GM18507 (cell line): Measurements from ENCODE around the gene ECHDC3.

Experiments
- DNase-seq: peaks from one replicate; pipeline ENCODE4 v3.0.0; 2011; ENCODE audit warnings: low read depth; ENCODE audit not compliant: insufficient read length; ENCODE audit errors: extremely low spot score
- FAIRE-seq: peaks from 2 replicates; lab custom pipeline; 2011; peaks lifted over from hg19 to GRCh38; lab: Jason Lieb, UNC

Gene ECHDC3

GRCh38 chr10:11743461-11744338, 1.5 kb downstream of the ECHDC3 start:
- FAIRE-seq (no peak), DNase-seq (no peak)

GRCh38 chr10:11745045-11745444, 2.9 kb downstream of the ECHDC3 start:
- FAIRE-seq, result no peak

DNA sequence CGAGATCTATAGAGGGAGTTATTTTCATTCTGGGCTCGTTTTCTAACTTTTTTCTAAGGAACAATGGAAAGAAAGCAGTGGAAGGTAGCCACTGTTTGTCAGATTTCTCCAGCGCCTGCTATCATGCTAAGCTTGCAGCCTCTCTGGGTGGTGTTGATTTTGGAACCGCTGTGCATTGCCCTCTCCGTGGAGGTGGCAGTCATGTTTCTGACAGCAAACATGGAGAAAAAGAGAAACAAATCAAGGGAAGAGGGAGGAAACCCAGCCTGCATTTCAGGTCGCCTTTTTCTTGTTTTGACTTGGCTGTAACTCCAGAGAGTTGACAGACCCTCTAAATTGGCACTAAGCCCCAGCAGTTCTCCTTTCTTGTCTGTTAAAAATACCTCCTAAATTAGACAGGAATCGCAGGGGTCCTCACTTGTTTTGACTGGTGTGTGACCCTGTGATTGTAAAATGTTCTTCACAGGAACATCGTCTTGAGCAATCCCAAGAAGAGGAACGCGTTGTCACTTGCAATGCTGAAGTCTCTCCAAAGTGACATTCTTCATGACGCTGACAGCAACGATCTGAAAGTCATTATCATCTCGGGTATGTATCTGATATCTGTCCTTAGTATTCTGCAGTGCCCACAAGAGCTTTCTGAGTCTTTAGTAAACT, 4.8 kb downstream of the ECHDC3 start:
- DNase-seq, result no peak
- no peak for FAIRE-seq

More at GRCh38 chr10:11745045-11745444, 2.9 kb downstream of the ECHDC3 start:
- no peak for DNase-seq

DNA sequence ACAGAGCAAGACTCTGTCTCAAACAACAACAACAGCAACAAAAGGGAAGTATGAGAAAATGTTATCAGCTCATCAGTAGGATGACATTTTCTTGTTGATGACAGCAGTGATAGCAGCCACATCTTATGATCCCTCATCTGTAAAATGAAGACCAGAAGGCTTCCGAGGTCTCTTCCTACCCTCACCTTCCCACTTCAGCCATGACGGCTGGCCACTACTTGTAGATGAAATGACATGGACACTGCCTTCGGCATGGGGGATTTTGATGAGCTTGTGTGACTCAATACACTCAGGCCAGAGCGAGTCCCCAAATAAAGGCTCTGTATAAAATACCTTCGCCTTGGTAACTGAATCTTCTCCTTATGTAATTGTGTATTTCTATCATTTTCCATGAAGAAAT, 6.7 kb downstream of the ECHDC3 start:
- DNase-seq, result no peak
- no peak for FAIRE-seq

GRCh38 chr10:11750420-11750819, 8.2 kb downstream of the ECHDC3 start:
- FAIRE-seq (no peak), DNase-seq (no peak)

DNA sequence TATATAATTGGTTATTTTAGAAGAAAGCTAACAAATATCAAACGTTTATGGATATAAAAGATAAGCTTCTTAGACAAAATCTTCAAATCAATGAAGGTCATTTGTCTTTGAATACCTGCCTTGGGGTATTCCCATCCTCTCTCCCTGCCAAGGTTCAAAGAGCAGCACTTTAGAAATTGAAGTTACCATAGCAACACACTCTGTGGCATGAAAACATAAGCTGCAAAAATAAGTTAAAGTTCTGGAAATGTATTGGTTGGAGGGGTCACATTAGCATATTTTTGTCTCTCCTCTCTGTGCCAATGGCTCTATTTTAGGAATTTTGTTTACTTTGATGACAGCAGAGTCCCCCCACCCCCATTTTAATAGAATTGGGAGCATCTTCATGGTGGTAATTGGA, 12.0 kb downstream of the ECHDC3 start:
- FAIRE-seq (no peak), DNase-seq (no peak)

DNA sequence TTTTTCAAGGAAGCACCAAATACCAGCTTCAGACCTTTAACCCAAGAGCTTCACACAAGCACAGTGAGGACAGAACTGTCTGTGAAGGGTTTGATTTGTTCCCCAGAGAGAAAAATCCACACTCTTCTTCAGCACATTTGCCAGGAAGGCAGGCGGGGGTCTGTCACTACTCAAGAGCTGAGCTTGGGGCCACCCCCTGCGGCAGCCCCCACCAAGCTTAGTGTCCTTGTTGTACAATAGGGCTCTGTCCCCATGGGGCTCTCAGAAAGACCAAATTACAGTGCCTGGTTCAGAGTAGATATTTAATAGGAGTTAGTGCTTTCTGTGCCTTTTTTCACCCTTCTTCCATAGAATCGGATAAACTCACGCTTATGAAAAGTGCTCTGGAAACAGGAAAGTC, 12.4 kb downstream of the ECHDC3 start:
- no peak for DNase-seq
- no peak for FAIRE-seq

DNA sequence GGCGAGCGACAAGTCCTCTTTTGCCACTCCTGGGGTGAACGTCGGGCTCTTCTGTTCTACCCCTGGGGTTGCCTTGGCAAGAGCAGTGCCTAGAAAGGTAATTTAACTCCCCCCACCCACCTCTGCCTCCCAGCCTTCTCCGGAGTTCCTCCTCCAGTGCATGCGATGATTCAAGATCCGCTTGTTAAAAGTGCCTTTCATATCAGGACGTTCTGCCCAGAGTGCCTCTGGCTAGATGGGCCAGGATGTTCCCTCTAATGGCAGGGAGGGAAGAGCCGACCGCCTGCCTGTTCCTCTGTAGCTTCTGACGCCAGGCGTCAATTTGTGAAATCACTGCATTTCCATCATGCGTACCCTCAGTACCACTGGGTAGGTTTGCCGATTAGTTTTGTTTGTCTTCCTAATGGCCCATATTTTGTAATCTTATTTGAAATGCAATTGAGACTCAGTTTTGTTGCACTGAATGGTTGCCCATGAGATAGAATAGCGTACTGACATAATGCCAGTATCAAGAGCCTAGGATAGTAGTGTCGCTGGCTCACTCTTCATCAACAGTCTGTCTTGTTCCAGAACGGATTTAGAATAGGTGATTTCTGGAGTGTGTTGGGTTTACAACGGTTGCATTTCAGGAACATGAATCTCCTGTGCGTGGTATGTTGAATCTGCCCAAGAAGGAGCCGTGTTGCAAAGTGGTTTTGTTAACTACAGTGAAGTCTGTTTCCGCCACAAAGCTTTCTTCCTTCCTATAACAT, 13.5 kb downstream of the ECHDC3 start:
- no peak for DNase-seq
- no peak for FAIRE-seq

GRCh38 chr10:11756766-11757315, 14.7 kb downstream of the ECHDC3 start:
- DNase-seq, result no peak
- no peak for FAIRE-seq

DNA sequence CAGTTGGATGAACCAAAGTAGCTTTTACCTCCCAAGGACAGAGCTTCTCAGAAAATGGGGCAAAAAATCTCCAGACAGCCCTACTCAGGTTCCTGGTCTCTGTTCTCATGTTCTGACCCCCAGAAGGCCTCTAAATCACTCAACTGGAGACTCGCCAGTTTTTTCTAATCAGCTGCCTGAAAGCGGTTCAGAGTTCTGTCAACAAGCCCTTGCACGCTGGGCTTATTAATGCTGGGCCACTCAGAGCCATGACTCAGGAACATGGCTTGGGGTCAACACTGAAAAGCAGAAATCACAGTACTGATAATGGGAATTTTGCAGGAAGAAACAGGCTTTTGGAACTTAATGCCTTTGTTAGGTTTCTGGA, 15.3 kb downstream of the ECHDC3 start:
- FAIRE-seq (peak; percentile 42), DNase-seq (no peak)

- FAIRE-seq (peak; percentile 98), DNase-seq (peak; percentile 84)
Measured at GRCh38 chr10:11757821-11758463, 15.8 kb downstream of the ECHDC3 start.

DNA sequence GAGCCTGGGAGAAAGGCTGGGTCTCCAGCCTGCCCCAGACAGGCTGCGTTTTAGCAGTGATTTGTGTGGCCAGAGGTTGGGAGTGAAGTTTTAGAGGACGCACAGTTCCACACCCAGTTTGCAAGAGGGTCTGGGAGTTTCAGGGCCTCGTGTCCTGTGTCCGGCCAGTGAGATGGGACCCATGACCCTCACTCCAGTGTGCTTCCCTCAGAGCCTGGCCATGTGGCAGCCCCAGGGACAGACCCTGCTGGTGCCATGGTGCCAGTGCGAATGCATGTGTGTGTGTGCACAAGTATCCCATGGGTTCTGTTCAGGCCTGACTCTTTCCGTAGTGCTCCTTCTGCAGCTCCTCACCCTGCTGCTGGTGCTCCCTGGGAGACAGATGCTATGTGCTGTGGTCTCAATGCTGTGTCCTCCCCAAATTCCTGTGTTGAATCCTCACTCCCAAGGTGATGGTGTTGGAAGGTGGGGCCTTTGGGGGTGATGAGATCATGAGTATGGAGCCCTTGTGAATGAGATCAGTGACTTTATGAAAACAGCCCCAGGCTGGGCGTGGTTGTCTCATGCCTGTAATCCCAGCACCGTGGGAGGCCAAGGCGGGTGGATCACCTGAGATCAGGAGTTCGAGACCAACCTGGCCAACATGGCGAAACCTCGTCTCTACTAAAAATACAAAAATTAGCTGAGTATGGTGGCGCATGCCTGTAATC, 16.5 kb downstream of the ECHDC3 start:
- FAIRE-seq, result no peak

GRCh38 chr10:11759347-11759746, 17.2 kb downstream of the ECHDC3 start:
- FAIRE-seq (no peak), DNase-seq (no peak)

More for the DNA sequence above, 16.5 kb downstream of the ECHDC3 start:
- DNase-seq, result no peak

- FAIRE-seq, result no peak
Measured at GRCh38 chr10:11760151-11760550, 18.0 kb downstream of the ECHDC3 start.

DNA sequence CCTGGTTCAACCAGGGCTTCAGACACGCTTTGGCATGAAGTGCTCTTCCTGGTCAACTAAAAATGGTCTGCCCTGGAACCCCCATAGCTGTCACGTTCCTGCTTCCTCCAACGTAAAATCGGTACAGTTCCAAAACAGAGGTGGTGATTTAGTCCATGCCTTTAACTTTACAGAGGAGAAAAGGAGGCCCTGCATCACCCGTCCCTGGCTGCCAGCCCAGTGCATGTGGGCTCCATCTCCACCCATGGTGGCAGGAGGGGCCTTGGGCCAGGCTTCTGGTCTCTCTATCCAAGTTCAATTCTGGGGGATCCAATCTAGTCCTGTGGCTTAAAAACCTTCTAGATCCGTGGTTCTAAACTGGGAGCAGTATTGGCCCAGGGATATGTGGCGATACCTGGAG, 18.7 kb downstream of the ECHDC3 start:
- no peak for FAIRE-seq

More at GRCh38 chr10:11760151-11760550, 18.0 kb downstream of the ECHDC3 start:
- DNase-seq, result no peak

DNA sequence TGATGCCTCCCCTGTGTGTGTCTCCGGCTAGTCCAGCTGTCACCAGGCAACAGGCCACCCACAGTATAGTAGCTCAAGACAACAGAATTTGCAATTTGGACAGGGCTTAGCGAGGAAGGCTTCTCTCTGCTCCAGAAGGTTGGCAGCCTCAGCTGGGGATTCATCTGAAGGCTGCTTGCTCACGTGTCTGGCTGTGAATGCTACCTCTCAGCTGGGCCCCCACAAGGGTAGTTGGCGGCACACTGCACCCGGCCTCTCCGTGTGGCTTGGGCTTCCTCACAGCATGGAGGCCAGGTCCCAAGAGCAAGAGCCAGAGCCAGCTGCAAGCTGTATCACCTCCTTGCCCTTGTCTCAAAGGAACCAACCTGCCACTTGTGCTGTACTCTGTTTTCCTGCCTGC, 19.2 kb downstream of the ECHDC3 start:
- DNase-seq (no peak), FAIRE-seq (no peak)

More for the DNA sequence above, 18.7 kb downstream of the ECHDC3 start:
- no peak for DNase-seq

DNA sequence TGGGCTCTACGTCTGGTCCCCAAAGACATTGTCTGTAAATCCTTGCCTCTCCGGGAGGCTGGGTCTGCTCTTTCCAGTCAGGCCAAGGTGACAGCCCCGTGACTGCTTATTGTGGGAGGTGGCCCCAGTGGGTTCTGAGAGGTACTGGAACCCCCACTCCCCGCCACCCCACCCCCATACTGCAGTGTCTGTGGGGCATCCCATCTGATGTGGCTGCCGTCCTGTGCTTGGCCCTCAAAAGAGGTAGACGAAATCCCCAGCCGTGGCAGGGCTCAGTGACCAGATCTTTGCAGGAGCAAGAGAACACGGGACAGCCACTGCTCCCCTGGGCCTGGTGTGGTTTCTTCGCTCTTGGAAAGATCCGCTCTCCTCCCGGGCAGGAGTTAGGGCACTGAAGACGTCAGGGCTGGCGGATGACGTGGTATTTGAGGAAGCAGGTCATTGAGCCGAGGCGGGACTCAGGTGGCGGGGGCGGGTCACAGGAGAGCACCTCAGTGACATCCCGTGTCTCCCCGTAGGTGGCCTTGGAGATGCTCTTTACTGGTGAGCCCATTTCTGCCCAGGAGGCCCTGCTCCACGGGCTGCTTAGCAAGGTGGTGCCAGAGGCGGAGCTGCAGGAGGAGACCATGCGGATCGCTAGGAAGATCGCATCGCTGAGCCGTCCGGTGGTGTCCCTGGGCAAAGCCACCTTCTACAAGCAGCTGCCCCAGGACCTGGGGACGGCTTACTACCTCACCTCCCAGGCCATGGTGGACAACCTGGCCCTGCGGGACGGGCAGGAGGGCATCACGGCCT, 20.7 kb downstream of the ECHDC3 start:
- no peak for DNase-seq
- no peak for FAIRE-seq

DNA sequence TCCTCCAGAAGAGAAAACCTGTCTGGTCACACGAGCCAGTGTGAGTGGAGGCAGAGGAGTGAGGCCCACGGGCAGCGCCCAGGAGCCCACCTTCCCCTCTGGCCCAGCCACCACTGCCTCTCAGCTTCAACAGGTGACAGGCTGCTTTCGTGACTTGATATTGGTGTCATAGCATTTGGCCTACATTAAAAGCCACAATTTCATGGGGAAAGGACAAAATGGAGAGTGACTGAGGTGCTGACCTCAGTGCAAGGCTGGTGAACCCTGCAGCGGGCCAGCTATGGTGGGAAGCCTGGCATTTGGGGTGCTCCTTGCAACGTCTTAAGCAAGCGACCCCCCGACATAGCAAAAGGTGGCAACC, 21.3 kb downstream of the ECHDC3 start:
- DNase-seq (no peak), FAIRE-seq (no peak)
